COLO829 (cell line): ENCODE results near the gene KRT15.

Experiments
- DNase-seq: peaks from one replicate; pipeline ENCODE4 v3.0.0; 2012; ENCODE audit warnings: low spot score

The KRT15 gene

DNA sequence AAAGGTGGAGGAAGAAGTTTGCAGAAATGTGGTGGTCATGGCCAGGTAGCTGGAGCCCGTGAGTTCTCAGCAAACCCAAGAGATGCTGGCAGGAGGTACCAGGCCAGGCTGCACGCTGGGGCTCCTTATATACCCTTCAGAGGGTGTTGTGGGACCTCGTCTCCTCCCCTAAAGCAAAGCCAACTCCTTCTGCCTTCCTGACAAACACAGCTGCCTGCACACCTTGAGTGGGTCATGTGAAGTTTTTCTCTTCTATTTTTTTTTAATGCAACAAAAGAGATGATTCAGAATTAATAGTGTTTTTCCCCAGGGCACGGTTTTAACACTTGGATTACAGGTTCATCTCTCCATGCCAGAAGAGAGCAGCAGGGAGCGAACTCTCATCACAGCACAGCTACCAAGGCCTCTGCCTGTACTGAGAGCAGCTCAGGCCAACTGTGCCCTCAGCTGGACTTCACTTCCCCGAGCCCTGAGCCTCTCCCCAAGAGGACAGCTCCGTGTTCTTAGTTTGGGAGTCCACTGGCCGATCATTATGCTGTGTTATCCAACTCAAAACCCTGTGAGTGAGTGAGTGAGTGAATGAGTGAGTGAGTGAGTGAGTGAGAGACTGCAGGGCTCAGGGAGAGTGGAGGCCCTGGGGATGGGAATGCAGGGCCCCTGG lies at the start of gene KRT15:
TSS of gene KRT15 (minus strand) at position 102 of the 661 bp plus-strand sequence. CDS start at position 39, 63 bp downstream.
- no peak for DNase-seq

GRCh38 chr17:41567317-41567716 lies 48.6 kb upstream of the KRT15 start:
- DNase-seq = no peak

DNA sequence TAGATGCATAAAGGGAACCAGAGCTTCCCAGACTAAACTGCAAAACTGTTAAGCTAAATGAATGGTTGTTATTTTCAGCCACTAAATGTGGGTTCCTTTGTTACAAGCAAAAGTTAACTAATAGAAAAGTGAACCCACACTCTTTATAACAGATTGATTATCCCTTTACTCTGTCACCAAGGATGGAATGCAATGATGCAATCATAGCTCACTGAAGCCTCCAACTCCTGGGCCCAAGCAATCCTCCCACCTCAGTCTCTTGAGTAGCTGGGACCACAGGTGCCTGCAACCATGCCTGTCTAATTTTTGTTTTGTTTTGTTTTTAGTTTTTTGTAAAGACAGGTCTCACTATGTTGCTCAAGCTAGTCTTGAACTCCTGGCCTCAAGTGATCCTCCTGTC lies 46.6 kb upstream of the KRT15 start:
- DNase-seq = no peak

GRCh38 chr17:41563607-41564170 lies 45.0 kb upstream of the KRT15 start:
- DNase-seq = no peak

DNA sequence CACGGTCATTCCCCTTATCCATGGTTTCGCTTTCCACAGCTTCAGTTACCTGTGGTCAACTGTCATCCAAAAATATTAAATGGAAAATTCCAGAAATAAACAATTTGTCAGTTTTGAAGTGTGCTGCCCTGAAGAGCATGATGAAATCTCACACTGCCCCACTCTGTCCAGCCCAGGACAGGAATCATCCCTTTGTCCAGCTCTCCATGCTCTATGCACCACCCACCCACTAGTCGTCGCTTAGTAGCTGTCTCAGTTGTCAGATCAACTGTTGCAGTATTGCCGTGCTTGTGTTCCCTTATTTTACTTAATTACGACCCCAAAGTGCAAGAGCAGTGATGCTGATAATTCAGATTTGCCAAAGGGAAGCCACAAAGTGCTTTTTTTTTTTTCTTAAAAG lies 42.9 kb upstream of the KRT15 start:
- DNase-seq = no peak

- DNase-seq = no peak
Observed at GRCh38 chr17:41559548-41559947, 40.9 kb upstream of the KRT15 start.

- DNase-seq = no peak
Observed at GRCh38 chr17:41556931-41557330, 38.2 kb upstream of the KRT15 start.

DNA sequence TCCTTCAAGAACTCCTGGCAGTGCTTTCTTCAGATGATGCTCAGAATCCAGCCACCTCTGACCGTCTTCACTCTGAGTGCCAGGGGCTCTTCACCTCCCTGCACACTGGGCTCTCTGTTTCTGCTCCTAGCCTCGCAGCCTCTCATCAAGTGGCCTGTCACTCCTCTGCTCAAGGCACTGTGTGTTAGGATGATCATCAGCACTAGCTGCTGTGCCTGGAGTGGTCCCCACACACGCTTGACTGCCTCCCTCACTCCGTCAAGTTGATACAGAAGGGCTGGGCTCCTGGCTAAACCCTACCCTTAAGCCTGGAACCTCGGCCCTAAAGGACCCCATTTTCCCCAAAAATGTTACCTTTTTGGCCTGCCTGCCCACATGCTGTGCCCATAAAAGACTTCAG lies 37.6 kb upstream of the KRT15 start:
- no peak for DNase-seq

- no peak for DNase-seq
Observed at GRCh38 chr17:41555105-41555887, 36.6 kb upstream of the KRT15 start.

DNA sequence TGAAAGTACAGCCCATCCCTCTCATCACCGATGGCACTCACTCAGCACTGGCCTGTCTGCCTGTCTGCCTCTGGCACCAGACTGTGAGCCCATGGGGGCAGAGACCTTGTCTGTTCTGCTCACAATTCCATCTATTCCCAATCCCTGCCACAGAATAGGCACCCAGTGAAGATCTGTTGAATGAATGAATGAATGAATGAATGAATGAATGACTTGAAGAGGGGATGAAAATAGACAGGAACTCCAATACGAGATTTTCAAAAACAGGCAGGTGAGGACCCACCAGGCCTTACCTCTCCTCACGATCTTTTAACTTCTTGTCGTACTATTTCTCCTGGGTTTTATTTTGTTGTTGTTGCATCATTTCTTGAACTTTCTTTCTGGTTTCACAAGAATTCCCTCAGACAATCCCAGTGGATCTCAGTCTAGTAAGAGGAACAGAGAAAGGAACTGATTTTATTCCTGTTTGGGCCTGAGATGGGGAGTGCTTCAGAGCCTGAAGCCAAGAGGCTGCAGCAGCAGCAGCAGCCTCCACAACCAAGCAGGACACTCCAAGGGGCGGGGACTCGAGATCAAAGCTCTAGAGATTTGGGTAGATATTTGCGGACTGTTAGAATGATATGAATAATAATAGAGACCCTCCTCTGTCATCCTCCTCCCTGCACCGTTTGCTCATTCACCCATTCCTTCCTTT lies 35.4 kb upstream of the KRT15 start:
- DNase-seq = no peak

DNA sequence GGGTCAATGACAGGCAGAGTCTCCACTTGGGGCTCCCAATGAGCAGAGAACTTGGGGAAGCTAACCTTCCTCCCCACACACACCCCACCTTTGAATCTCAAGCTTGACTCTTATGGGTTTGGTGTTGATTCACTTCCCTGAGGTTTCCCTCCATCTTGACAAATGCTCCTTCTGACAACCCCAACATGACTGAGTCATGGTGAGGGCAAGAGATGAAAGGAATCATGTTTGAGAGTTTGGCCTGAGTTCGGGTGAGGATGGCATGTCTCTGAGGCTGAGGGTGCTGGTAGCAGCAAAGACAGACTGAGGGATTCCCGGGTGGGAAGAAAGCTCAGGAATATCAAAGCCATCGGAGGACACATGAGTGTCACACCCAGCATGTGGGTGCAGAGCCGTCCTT lies 34.5 kb upstream of the KRT15 start:
- DNase-seq = no peak

- DNase-seq = no peak
Observed at GRCh38 chr17:41552455-41552854, 33.8 kb upstream of the KRT15 start.

GRCh38 chr17:41551365-41551764 lies 32.7 kb upstream of the KRT15 start:
- no peak for DNase-seq

DNA sequence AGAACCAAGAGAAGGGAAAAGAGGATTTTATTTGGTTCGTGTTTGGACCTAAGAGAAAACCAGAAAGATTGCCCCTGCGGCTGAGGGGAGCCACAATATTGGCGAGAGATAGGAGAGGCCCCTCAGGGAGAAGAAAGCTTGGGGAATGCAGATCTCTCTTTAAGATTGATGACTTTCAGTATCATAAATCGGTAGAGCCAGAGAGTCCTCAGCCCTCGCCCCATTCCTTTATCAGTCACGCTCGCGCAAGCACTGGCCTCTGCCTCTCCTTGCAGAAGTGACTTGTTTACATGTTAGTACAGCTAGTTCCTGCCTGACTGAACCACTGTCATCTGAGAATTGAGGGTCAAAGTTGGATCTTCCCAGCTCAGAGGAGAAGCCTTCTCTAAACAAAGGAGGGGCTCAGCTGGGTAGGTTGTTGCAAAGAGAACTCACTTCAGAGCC lies 30.9 kb upstream of the KRT15 start:
- no peak for DNase-seq

- DNase-seq = peak; percentile 79
Observed at GRCh38 chr17:41548844-41549595, 30.3 kb upstream of the KRT15 start.

- DNase-seq = peak; percentile 89
Observed at GRCh38 chr17:41547921-41548843, 29.5 kb upstream of the KRT15 start.

DNA sequence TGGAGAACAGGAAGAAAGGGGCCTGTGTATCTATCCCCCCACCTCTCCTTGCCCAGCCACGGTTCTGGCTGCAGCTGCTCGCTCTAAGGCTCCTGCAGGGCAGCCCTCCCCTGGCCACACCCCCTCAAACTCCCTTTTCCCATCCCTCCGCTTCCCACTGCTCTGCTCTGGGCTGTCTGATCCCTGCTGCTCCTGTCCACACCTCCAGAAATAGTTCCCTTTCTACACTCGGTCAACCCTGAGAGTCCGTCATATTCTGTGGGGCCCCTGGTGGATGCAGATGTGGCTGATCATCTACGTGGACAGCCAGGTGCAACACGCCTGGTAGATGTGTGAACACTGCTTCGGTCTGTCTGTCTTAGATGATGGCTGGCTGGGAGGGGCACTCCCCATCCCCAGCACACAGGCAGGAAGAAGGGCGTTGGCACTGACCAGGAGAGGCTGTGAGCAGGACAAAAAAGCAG lies 28.7 kb upstream of the KRT15 start:
- no peak for DNase-seq

GRCh38 chr17:41546819-41547218 lies 28.1 kb upstream of the KRT15 start:
- no peak for DNase-seq

GRCh38 chr17:41545829-41546410 lies 27.2 kb upstream of the KRT15 start:
- DNase-seq = no peak

DNA sequence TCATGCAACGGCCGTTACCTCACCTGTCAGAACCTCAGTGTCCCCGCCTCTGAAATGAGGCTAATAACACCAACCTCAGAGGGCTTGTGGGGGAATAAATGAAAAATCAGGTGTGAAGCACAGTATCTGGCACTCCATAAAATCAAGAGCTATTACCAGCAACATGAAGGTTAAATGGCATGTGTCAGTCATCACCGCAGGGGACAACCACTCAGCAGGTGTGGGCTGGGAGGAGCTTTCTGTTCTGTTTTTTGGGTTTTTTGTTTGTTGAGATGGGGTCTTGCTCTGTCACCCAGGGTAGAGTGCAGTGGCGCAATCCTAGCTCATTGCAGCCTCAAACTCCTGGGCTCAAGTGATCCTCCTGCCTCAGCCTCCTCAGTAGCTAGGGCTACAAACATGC lies 26.2 kb upstream of the KRT15 start:
- DNase-seq = no peak
